ENCODE measurements around the gene RAD51.

Gene RAD51

GRCh38 chr15:40763801-40764628, 69.0 kb downstream of the RAD51 start, which contains the start of gene GCHFR:
TSS of gene GCHFR (plus strand) at chr15:40764068. CDS start at chr15:40764181, 113 bp downstream.
- Histone ChIP-seq H3K27me3 (ENCODE audit: low read depth, low read length) (no peaks in the 10 kb centered on the region), H3K4me3 (ENCODE audit: low read depth in 1 of 2, low read length in 2 of 2) (peak within 1 kb of the TSS; percentile 56 to 75), H3K9me3 (ENCODE audit: control insufficient read depth in 1 of 2, low read length in 2 of 2) (no peaks in the 10 kb centered on the region), H3K27ac (ENCODE audit: low read length) (peak within 1 kb of the TSS; percentile 53), H3K36me3 (ENCODE audit: control insufficient read depth in 1 of 2, insufficient read depth in 2 of 2, low read length in 2 of 2) (peaks cover 0 to 18% of the 10 kb centered on the region in 2 donors), H3K4me1 (ENCODE audit: control insufficient read depth in 1 of 2, insufficient read depth in 2 of 2, low read length in 2 of 2) (peaks cover 0 to 21% of the 10 kb centered on the region in 2 donors)

DNA sequence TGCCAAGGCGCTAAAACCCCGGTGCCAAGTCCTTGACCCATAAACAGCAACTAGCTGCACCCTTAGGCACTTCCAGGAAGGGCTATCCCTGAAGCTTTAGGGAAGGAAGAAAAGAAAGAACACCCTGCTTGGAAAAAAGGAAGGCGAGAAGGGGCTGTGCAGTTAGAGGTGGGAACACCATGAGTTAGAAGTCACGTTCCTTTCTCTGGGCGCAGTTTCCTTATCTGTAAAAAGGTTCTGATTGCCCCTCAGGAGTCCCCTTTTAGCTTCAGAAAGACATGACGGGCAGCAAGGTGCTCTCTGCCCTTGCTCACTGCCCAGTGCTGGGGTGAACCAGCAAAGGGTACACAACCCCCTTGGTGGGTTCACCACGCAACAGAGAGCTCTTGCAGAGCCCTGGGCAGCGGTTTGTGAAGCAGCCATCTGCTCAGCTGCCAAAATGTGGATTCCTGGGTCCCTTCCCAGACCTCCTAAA, 69.7 kb downstream of the RAD51 start:
- Histone ChIP-seq H3K9me3 (ENCODE audit: control insufficient read depth in 1 of 2, low read length in 2 of 2) (no peaks in the 10 kb centered on the region), H3K36me3 (ENCODE audit: control insufficient read depth in 1 of 2, insufficient read depth in 2 of 2, low read length in 2 of 2) (peaks cover 0 to 18% of the 10 kb centered on the region in 2 donors), H3K27me3 (ENCODE audit: low read depth, low read length) (no peaks in the 10 kb centered on the region), H3K27ac (ENCODE audit: low read length) (peak overlapping the region; percentile 53), H3K4me1 (ENCODE audit: control insufficient read depth in 1 of 2, insufficient read depth in 2 of 2, low read length in 2 of 2) (peaks cover 0 to 21% of the 10 kb centered on the region in 2 donors), H3K4me3 (ENCODE audit: low read depth in 1 of 2, low read length in 2 of 2) (peak overlapping the region; percentile 56 to 75)

DNA sequence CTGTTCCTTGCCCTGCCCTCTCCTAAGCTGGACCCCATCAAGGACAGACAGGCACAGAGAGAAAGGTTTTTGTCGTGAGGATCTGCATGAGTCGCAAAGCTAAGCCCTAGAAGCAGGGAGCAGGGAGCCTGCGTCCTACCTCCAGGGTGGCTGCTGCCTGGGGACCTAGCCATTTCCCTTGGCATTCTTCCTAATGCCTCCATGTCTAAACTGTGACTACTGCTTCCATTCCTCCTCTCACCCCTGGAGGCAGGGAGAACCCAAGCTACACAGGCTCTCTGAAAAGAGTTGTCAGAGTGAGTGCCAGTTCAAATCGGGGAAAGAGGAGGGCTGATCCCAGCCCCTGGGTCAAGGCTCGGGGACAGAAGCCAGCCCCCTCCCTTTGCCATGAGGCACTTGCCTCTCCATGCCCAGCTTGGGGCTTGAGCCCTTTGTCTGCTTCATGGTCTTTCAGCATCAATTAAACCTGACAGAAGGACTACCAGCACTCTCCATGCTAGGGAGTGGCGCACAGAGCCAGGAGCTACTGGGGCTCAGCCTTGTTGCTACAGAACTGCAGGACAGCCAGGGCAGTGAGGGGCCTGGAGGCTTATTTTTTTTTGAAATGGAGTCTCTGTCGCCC, 71.3 kb downstream of the RAD51 start:
- Histone ChIP-seq H3K9me3 (ENCODE audit: control insufficient read depth in 1 of 2, low read length in 2 of 2) (no peaks in the 10 kb centered on the region), H3K27ac (ENCODE audit: low read length) (no peak overlapping the region), H3K36me3 (ENCODE audit: control insufficient read depth in 1 of 2, insufficient read depth in 2 of 2, low read length in 2 of 2) (peaks cover 0 to 24% of the 10 kb centered on the region in 2 donors), H3K27me3 (ENCODE audit: low read depth, low read length) (no peaks in the 10 kb centered on the region), H3K4me3 (ENCODE audit: low read depth in 1 of 2, low read length in 2 of 2) (no peak overlapping the region), H3K4me1 (ENCODE audit: control insufficient read depth in 1 of 2, insufficient read depth in 2 of 2, low read length in 2 of 2) (peaks cover 0 to 21% of the 10 kb centered on the region in 2 donors)

GRCh38 chr15:40766906-40767837, 72.2 kb downstream of the RAD51 start:
- no peak overlapping the region for H3K27ac ChIP-seq (ENCODE audit: low read length)
- H3K27me3 ChIP-seq (ENCODE audit: low read depth, low read length), result no peaks in the 10 kb centered on the region
- no peak overlapping the region for H3K4me3 ChIP-seq (ENCODE audit: low read depth in 1 of 2, low read length in 2 of 2)
- H3K4me1 ChIP-seq (ENCODE audit: control insufficient read depth in 1 of 2, insufficient read depth in 2 of 2, low read length in 2 of 2), result peaks cover 0 to 21% of the 10 kb centered on the region in 2 donors
- peaks cover 0 to 32% of the 10 kb centered on the region in 2 donors for H3K36me3 ChIP-seq (ENCODE audit: control insufficient read depth in 1 of 2, insufficient read depth in 2 of 2, low read length in 2 of 2)
- no peaks in the 10 kb centered on the region for H3K9me3 ChIP-seq (ENCODE audit: control insufficient read depth in 1 of 2, low read length in 2 of 2)

DNA sequence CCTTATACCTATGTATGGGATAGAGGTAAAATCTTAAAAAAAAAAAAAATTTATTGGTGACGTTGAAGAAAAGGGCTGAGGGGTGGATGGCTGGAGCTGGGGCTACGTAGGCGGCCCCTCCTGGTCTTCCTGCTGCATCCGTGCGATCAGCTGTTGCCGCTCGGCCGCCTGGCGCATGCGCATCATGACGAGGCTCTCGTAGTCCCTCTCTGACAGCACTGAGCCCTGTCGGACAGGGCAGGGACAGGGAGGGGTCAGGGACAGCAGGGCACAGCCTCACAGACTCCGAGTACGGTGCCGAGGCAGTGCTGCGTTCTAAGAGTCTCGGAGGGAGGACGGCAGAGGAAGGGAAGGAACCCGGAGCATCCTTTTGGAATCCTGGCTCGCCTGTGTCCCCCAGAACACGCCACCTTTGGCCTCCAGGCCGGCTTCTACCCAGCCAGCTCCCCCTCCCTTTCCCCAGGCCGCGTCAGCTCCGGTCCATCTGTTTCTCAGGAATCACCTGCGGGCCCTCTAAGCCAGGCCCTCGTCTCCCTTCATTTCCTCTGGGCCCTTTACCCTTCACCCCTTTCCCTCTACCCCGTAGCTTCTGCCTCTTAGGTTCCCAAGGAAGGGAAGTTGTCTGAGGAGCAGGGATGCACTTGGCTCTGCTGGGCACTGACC, 73.0 kb downstream of the RAD51 start:
- Histone ChIP-seq H3K9me3 (ENCODE audit: control insufficient read depth in 1 of 2, low read length in 2 of 2) (no peaks in the 10 kb centered on the region), H3K27ac (ENCODE audit: low read length) (peak overlapping the region; percentile 39), H3K36me3 (ENCODE audit: control insufficient read depth in 1 of 2, insufficient read depth in 2 of 2, low read length in 2 of 2) (peaks cover 0 to 39% of the 10 kb centered on the region in 2 donors), H3K4me3 (ENCODE audit: low read depth in 1 of 2, low read length in 2 of 2) (no peak overlapping the region), H3K4me1 (ENCODE audit: control insufficient read depth in 1 of 2, insufficient read depth in 2 of 2, low read length in 2 of 2) (peaks cover 0 to 17% of the 10 kb centered on the region in 2 donors), H3K27me3 (ENCODE audit: low read depth, low read length) (no peaks in the 10 kb centered on the region)

DNA sequence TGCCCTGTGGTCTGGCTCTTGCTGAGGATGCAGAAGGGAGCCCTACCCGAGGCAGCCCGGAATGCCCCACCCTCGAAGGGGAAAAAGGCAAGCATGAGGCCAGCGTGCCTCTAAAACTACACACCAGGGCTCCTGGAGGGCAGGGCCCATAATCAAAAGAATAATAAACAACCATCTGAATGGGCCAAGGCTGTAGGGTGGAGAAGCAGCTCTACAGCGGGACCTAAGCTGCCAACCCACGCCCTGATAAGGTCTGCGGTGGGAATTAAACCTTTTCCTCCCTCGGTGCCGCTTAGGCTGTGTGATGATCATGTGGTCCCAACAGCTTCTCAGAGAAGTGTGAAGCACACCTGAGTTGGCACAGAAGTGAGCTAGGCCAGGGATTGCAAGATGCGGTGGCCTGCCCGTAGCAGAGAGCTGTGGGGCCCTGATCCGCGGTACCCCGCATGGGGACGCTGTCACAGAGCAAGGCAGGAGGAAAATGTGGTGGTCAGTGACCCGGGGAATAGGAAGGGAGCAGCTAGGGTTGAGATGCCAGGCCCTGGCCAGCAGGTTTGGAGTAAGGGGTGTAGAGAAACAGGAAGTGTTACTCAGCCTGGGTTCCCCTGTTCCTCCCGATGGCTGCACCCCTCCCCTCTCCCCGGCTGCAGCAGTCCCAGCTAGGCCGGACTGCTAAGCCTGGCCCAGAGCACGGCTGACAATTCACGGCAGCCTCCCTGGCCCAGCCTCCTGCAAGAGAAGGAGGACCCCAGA, 73.7 kb downstream of the RAD51 start:
- Histone ChIP-seq H3K4me1 (ENCODE audit: control insufficient read depth in 1 of 2, insufficient read depth in 2 of 2, low read length in 2 of 2) (peaks cover 0 to 10% of the 10 kb centered on the region in 2 donors), H3K36me3 (ENCODE audit: control insufficient read depth in 1 of 2, insufficient read depth in 2 of 2, low read length in 2 of 2) (peaks cover 6 to 46% of the 10 kb centered on the region in 2 donors), H3K4me3 (ENCODE audit: low read depth in 1 of 2, low read length in 2 of 2) (no peak overlapping the region)

DNA sequence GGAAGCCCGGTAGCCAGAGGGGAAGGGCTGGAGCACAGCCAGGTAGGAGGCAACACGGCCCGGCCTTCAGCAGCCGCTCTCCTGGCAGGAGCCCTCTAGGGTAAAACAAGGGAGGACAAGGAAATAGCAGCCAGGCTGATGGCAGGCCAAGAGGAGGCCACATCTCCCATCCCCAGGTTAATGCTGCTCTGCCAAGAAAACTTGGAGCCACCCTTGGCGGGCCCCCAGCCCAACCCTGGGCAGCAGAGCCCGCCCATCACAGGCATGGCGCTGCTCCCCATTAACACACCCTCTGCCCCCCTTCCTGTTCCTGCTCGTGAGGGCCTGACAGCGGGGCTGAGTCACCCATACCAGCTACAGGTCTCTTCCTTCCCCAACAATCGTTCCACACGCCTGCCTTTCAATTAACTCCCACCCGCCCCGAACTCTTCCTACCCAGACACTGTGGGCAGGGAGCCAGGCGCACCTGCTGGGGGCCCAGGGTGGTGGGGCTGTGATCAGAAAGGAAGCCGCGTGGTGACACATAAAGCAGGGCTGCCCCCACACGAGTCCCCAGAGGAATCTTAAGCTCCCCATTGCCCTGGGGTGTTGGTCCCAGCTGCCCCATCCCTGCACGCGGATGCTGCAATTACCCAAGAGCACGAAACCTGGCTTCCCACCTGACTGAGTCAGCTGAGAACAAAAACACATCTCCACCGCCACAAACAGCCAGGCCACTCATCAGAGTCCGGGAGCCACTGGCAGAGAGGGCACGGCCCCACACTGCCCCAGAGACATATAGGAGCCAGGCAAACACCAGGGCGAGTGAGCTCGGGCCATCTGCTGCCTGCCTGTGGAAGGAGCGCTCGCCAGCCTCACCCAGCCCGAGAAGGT, 74.5 kb downstream of the RAD51 start, which contains the start of gene C15orf62:
TSS of gene C15orf62 (plus strand) at position 707 of the 873 bp plus-strand sequence. CDS start 516 bp downstream, outside the sequence.
- Histone ChIP-seq H3K4me3 (ENCODE audit: low read depth in 1 of 2, low read length in 2 of 2) (no peak within 1 kb of the TSS), H3K36me3 (ENCODE audit: control insufficient read depth in 1 of 2, insufficient read depth in 2 of 2, low read length in 2 of 2) (peaks cover 14 to 55% of the 10 kb centered on the region in 2 donors), H3K4me1 (ENCODE audit: control insufficient read depth in 1 of 2, insufficient read depth in 2 of 2, low read length in 2 of 2) (peaks cover 0 to 4% of the 10 kb centered on the region in 2 donors), H3K27ac (ENCODE audit: low read length) (peak within 1 kb of the TSS; percentile 45), H3K27me3 (ENCODE audit: low read depth, low read length) (no peaks in the 10 kb centered on the region), H3K9me3 (ENCODE audit: control insufficient read depth in 1 of 2, low read length in 2 of 2) (no peaks in the 10 kb centered on the region)

More for the DNA sequence above, 73.7 kb downstream of the RAD51 start:
- Histone ChIP-seq H3K27ac (ENCODE audit: low read length) (peak overlapping the region; percentile 39), H3K9me3 (ENCODE audit: control insufficient read depth in 1 of 2, low read length in 2 of 2) (no peaks in the 10 kb centered on the region), H3K27me3 (ENCODE audit: low read depth, low read length) (no peaks in the 10 kb centered on the region)

GRCh38 chr15:40770147-40770721, 75.3 kb downstream of the RAD51 start:
- Histone ChIP-seq H3K36me3 (ENCODE audit: control insufficient read depth in 1 of 2, insufficient read depth in 2 of 2, low read length in 2 of 2) (peaks cover 21 to 62% of the 10 kb centered on the region in 2 donors), H3K9me3 (ENCODE audit: control insufficient read depth in 1 of 2, low read length in 2 of 2) (no peaks in the 10 kb centered on the region), H3K27ac (ENCODE audit: low read length) (peak overlapping the region; percentile 45), H3K4me1 (ENCODE audit: control insufficient read depth in 1 of 2, insufficient read depth in 2 of 2, low read length in 2 of 2) (no peaks in the 10 kb centered on the region), H3K27me3 (ENCODE audit: low read depth, low read length) (no peaks in the 10 kb centered on the region), H3K4me3 (ENCODE audit: low read depth in 1 of 2, low read length in 2 of 2) (no peak overlapping the region)

GRCh38 chr15:40771242-40771641, 76.3 kb downstream of the RAD51 start:
- no peaks in the 10 kb centered on the region for H3K4me1 ChIP-seq (ENCODE audit: control insufficient read depth in 1 of 2, insufficient read depth in 2 of 2, low read length in 2 of 2)
- no peaks in the 10 kb centered on the region for H3K27me3 ChIP-seq (ENCODE audit: low read depth, low read length)
- peaks cover 30 to 72% of the 10 kb centered on the region in 2 donors for H3K36me3 ChIP-seq (ENCODE audit: control insufficient read depth in 1 of 2, insufficient read depth in 2 of 2, low read length in 2 of 2)
- H3K9me3 ChIP-seq (ENCODE audit: control insufficient read depth in 1 of 2, low read length in 2 of 2), result no peaks in the 10 kb centered on the region
- no peak overlapping the region for H3K27ac ChIP-seq (ENCODE audit: low read length)
- no peak overlapping the region for H3K4me3 ChIP-seq (ENCODE audit: low read depth in 1 of 2, low read length in 2 of 2)

Data from muscle layer of duodenum (tissue), 2 donors.